ENCODE results near the gene SFT2D1. TPM values are rescaled to one million over a fixed set of nuclear protein-coding genes. Genes with fewer than 3 reads are reported as not detected.
"Not testable (repeated sequence)": the region's sequence is repeated elsewhere in the genome, so short reads cannot be mapped to it uniquely, and the experiment has no call there.

Gene SFT2D1
- total RNA-seq, 1 donor from 2014 or later: 29.8 TPM

- H3K27ac Mint-ChIP-seq: no peak overlapping the region
These were observed 43.8 kb upstream of the SFT2D1 start for GRCh38 chr6:166386111-166386510.

GRCh38 chr6:166383802-166384363 lies 41.5 kb upstream of the SFT2D1 start:
- peak overlapping the region; percentile 97 for H3K27ac Mint-ChIP-seq
- not testable (repeated sequence) for DNase-seq (ENCODE audit: low spot score, unreplicated experiment); H3K27me3 Mint-ChIP-seq; H3K9me3 Mint-ChIP-seq (ENCODE audit: low read depth); H3K4me1 Mint-ChIP-seq (ENCODE audit: low read depth); H3K36me3 Mint-ChIP-seq (ENCODE audit: insufficient read depth)
- H3K4me3 Mint-ChIP-seq (ENCODE audit: low read depth): peak overlapping the region; percentile 79
- TF ChIP-seq CTCF (IDR thresholded peaks at IDR 0.05; ENCODE audit: unreplicated experiment): peak; percentile 43

More at GRCh38 chr6:166386111-166386510, 43.8 kb upstream of the SFT2D1 start:
- TF ChIP-seq CTCF (IDR thresholded peaks at IDR 0.05; ENCODE audit: unreplicated experiment): no peak
- no peak overlapping the region for H3K4me3 Mint-ChIP-seq (ENCODE audit: low read depth)
- peaks cover 8% of the 10 kb centered on the region for H3K27me3 Mint-ChIP-seq
- no peak for DNase-seq (ENCODE audit: low spot score, unreplicated experiment)
- peaks cover 10% of the 10 kb centered on the region for H3K4me1 Mint-ChIP-seq (ENCODE audit: low read depth)
- no peaks in the 10 kb centered on the region for H3K36me3 Mint-ChIP-seq (ENCODE audit: insufficient read depth)
- H3K9me3 Mint-ChIP-seq (ENCODE audit: low read depth): no peaks in the 10 kb centered on the region

GRCh38 chr6:166382933-166383801 lies 40.8 kb upstream of the SFT2D1 start, which contains the start of gene MPC1:
TSS of gene MPC1 (minus strand) at chr6:166382940. CDS start at chr6:166382876, 64 bp downstream.
- Mint-ChIP-seq H3K36me3 (ENCODE audit: insufficient read depth) (no peaks in the 10 kb centered on the region), H3K27ac (peak within 1 kb of the TSS; percentile 97), H3K9me3 (ENCODE audit: low read depth) (no peaks in the 10 kb centered on the region), H3K4me1 (ENCODE audit: low read depth) (peaks cover 8% of the 10 kb centered on the region), H3K27me3 (no peaks in the 10 kb centered on the region), H3K4me3 (ENCODE audit: low read depth) (peak within 1 kb of the TSS; percentile 84)
- DNase-seq (ENCODE audit: low spot score, unreplicated experiment): peak; percentile 97
- no peak for TF ChIP-seq CTCF (IDR thresholded peaks at IDR 0.05; ENCODE audit: unreplicated experiment)

- no peak for DNase-seq (ENCODE audit: low spot score, unreplicated experiment)
- Mint-ChIP-seq H3K4me3 (ENCODE audit: low read depth) (peak overlapping the region; percentile 84), H3K36me3 (ENCODE audit: insufficient read depth) (no peaks in the 10 kb centered on the region), H3K9me3 (ENCODE audit: low read depth) (no peaks in the 10 kb centered on the region), H3K27ac (peak overlapping the region; percentile 88), H3K4me1 (ENCODE audit: low read depth) (peaks cover 6% of the 10 kb centered on the region), H3K27me3 (no peaks in the 10 kb centered on the region)
- no peak for TF ChIP-seq CTCF (IDR thresholded peaks at IDR 0.05; ENCODE audit: unreplicated experiment)
These were observed 40.2 kb upstream of the SFT2D1 start for GRCh38 chr6:166382500-166382932.

- Mint-ChIP-seq H3K4me1 (ENCODE audit: low read depth) (peaks cover 6% of the 10 kb centered on the region), H3K27ac (peak overlapping the region; percentile 88), H3K4me3 (ENCODE audit: low read depth) (peak overlapping the region; percentile 84), H3K9me3 (ENCODE audit: low read depth) (no peaks in the 10 kb centered on the region), H3K27me3 (no peaks in the 10 kb centered on the region), H3K36me3 (ENCODE audit: insufficient read depth) (no peaks in the 10 kb centered on the region)
- TF ChIP-seq CTCF (IDR thresholded peaks at IDR 0.05; ENCODE audit: unreplicated experiment): peak; percentile 92
- DNase-seq (ENCODE audit: low spot score, unreplicated experiment): peak; percentile 88
These were observed 39.6 kb upstream of the SFT2D1 start for GRCh38 chr6:166381733-166382499.
